RWPE2 (cell line): ENCODE data around the gene MAP2.

Source experiments
- ATAC-seq: fragments of 200-7000 bp; cut with Tn5 transposase; 3 replicates; pipeline ENCODE4 v1.9.1; 2021; ENCODE audit warnings: low read depth
- DNase-seq: peaks from one replicate; pipeline ENCODE4 v3.0.0-alpha.2; 2020; ENCODE audit warnings: low spot score
- H3K27ac ChIP-seq: fragments of 450-650 bp; 2 replicates; pipeline ENCODE4 v1.5.1; 2017; ENCODE audit warnings: mild to moderate bottlenecking; ENCODE audit not compliant: poor library complexity, severe bottlenecking
- H3K27me3 ChIP-seq: fragments of 250-450 bp; sonication (Bioruptor Pico); 2 replicates; pipeline ENCODE4 v1.5.1; 2021; ENCODE audit warnings: mild to moderate bottlenecking, moderate library complexity; ENCODE audit not compliant: insufficient read depth, poor library complexity, severe bottlenecking
- H3K36me3 ChIP-seq: fragments of 250-450 bp; sonication (Bioruptor Pico); 2 replicates; pipeline ENCODE4 v1.5.1; 2020; ENCODE audit warnings: low read depth, mild to moderate bottlenecking, moderate library complexity
- H3K4me1 ChIP-seq: fragments of 250-450 bp; sonication (Bioruptor Pico); 2 replicates; pipeline ENCODE4 v1.5.1; 2021; ENCODE audit warnings: mild to moderate bottlenecking, moderate library complexity; ENCODE audit not compliant: insufficient read depth, poor library complexity, severe bottlenecking
- H3K4me3 ChIP-seq: fragments of 250-450 bp; sonication (Bioruptor Pico); 2 replicates; pipeline ENCODE4 v1.5.1; 2021; ENCODE audit warnings: mild to moderate bottlenecking, moderate library complexity; ENCODE audit not compliant: severe bottlenecking
- H3K9me3 ChIP-seq: fragments of 250-450 bp; sonication (Bioruptor Pico); 2 replicates; pipeline ENCODE4 v1.5.1; 2021; ENCODE audit warnings: mild to moderate bottlenecking, moderate library complexity; ENCODE audit not compliant: severe bottlenecking
- CTCF ChIP-seq: fragments of 450-650 bp; IDR thresholded peaks from one replicate; pipeline ENCODE4 v1.5.1; 2017; ENCODE audit warnings: mild to moderate bottlenecking, moderate library complexity; ENCODE audit not compliant: poor library complexity, severe bottlenecking

MAP2 gene

GRCh38 chr2:209496586-209496982 is 72.7 kb downstream of the MAP2 start:
- no peaks in the 10 kb centered on the region for H3K27me3 ChIP-seq
- no peaks in the 10 kb centered on the region for H3K36me3 ChIP-seq
- no peak overlapping the region for H3K4me3 ChIP-seq
- TF ChIP-seq CTCF, result no peak
- peak; percentile 3; the same call in 1 of the 3 replicates for ATAC-seq
- peaks cover 1% of the 10 kb centered on the region for H3K9me3 ChIP-seq
- peaks cover 18% of the 10 kb centered on the region for H3K4me1 ChIP-seq
- H3K27ac ChIP-seq, result peak overlapping the region; percentile 93
- DNase-seq, result no peak

GRCh38 chr2:209498614-209499013 is 74.8 kb downstream of the MAP2 start:
- Histone ChIP-seq H3K36me3 (no peaks in the 10 kb centered on the region), H3K4me1 (peaks cover 18% of the 10 kb centered on the region), H3K4me3 (no peak overlapping the region), H3K27ac (no peak overlapping the region), H3K9me3 (peaks cover 1% of the 10 kb centered on the region), H3K27me3 (no peaks in the 10 kb centered on the region)
- TF ChIP-seq CTCF, result no peak
- no peak for DNase-seq
- ATAC-seq, result no peak

GRCh38 chr2:209499069-209499468 is 75.2 kb downstream of the MAP2 start:
- ATAC-seq (no peak), DNase-seq (no peak)
- no peaks in the 10 kb centered on the region for H3K36me3 ChIP-seq
- no peak overlapping the region for H3K27ac ChIP-seq
- TF ChIP-seq CTCF, result no peak
- peaks cover 18% of the 10 kb centered on the region for H3K4me1 ChIP-seq
- H3K9me3 ChIP-seq, result peaks cover 1% of the 10 kb centered on the region
- no peak overlapping the region for H3K4me3 ChIP-seq
- no peaks in the 10 kb centered on the region for H3K27me3 ChIP-seq

- no peak for TF ChIP-seq CTCF
- no peaks in the 10 kb centered on the region for H3K27me3 ChIP-seq
- DNase-seq (no peak), ATAC-seq (no peak)
- H3K36me3 ChIP-seq, result no peaks in the 10 kb centered on the region
- no peak overlapping the region for H3K27ac ChIP-seq
- H3K9me3 ChIP-seq, result peaks cover 1% of the 10 kb centered on the region
- peaks cover 2% of the 10 kb centered on the region for H3K4me1 ChIP-seq
- H3K4me3 ChIP-seq, result no peak overlapping the region
Measured at GRCh38 chr2:209501579-209501978, 77.7 kb downstream of the MAP2 start.

GRCh38 chr2:209505410-209505809 is 81.6 kb downstream of the MAP2 start:
- no peak for ATAC-seq
- Histone ChIP-seq H3K4me1 (peaks cover 4% of the 10 kb centered on the region), H3K36me3 (no peaks in the 10 kb centered on the region), H3K27ac (no peak overlapping the region), H3K9me3 (no peaks in the 10 kb centered on the region), H3K27me3 (no peaks in the 10 kb centered on the region), H3K4me3 (no peak overlapping the region)
- TF ChIP-seq CTCF, result no peak
- DNase-seq, result no peak
